H1 (cell line): ENCODE data around the gene TBC1D22A. TPM values are rescaled to one million over a fixed set of nuclear protein-coding genes. Genes with fewer than 3 reads are reported as not detected.

ENCODE experiments used
- CTCF ChIA-PET: fragments of 300-600 bp; sonication (Branson Sonifier 250); formaldehyde crosslinking; loops from one replicate; lab custom pipeline; 2021; ENCODE audit not compliant: partially characterized antibody; lab: Charles Lee
- POLR2A ChIA-PET: fragments of 300-600 bp; sonication (Branson Sonifier 250); formaldehyde crosslinking; loops from one replicate; lab custom pipeline; 2021; ENCODE audit warnings: inconsistent platforms; ENCODE audit not compliant: partially characterized antibody; lab: Charles Lee
- DNase-seq, 2 experiments: peaks; one replicate each; pipeline versions ENCODE4 v3.0.0 to v3.0.0-alpha.2; 2010 to 2022; ENCODE audit warnings: low spot score in 2 of 2, low read depth in 1 of 2, mixed read lengths in 1 of 2
- FAIRE-seq: peaks from 2 replicates; lab custom pipeline; 2011; peaks lifted over from hg19 to GRCh38; lab: Jason Lieb, UNC
- H2AFZ ChIP-seq: 2 replicates; pipeline ENCODE4 v1.8.1; 2012; ENCODE audit warnings: low read length, inconsistent platforms
- H2AK5ac ChIP-seq: 2 replicates; pipeline ENCODE4 v1.6.1; 2013; ENCODE audit warnings: low read depth, low read length
- H2BK120ac ChIP-seq: replicated peaks from 2 replicates; pipeline ENCODE3; 2013; ENCODE audit warnings: low read depth, low read length, inconsistent platforms
- H2BK12ac ChIP-seq: 2 replicates; pipeline ENCODE4 v1.6.1; 2013; ENCODE audit warnings: low read depth, low read length
- H2BK15ac ChIP-seq: 2 replicates; pipeline ENCODE4 v1.6.1; 2013; ENCODE audit warnings: low read length
- H2BK20ac ChIP-seq: 2 replicates; pipeline ENCODE4 v1.6.1; 2013; ENCODE audit warnings: low read length
- H2BK5ac ChIP-seq: 2 replicates; pipeline ENCODE4 v1.6.1; 2013; ENCODE audit warnings: low read depth, low read length
- H3K14ac ChIP-seq: 2 replicates; pipeline ENCODE4 v1.6.1; 2013; ENCODE audit warnings: inconsistent platforms; ENCODE audit not compliant: insufficient read length
- H3K18ac ChIP-seq: 2 replicates; pipeline ENCODE4 v1.6.1; 2013; ENCODE audit warnings: low read length; ENCODE audit errors: extremely low read depth
- H3K23ac ChIP-seq: 2 replicates; pipeline ENCODE4 v1.6.1; 2013; ENCODE audit warnings: inconsistent platforms; ENCODE audit not compliant: insufficient read length
- H3K23me2 ChIP-seq: 2 replicates; pipeline ENCODE4 v1.6.1; 2013; ENCODE audit warnings: low read depth, low read length
- H3K27ac ChIP-seq: 2 replicates; pipeline ENCODE4 v1.6.1; 2011; ENCODE audit warnings: low read depth, low read length, inconsistent platforms
- H3K27me3 ChIP-seq, 4 experiments: replicated peaks in 1 of 4; 1 replicate in 1 of 4; 2 replicates in 3 of 4; pipeline versions ENCODE4 v1.6.1 to v1.8.1; 2011 to 2013; ENCODE audit warnings: low read length in 3 of 4, mild to moderate bottlenecking in 3 of 4, inconsistent platforms in 2 of 4, mixed read lengths in 2 of 4, moderate library complexity in 1 of 4; ENCODE audit not compliant: control insufficient read depth in 3 of 4, insufficient read depth in 3 of 4; ENCODE audit errors: extremely low read depth in 1 of 4
- H3K36me3 ChIP-seq, 4 experiments: 2 replicates each; pipeline versions ENCODE4 v1.6.1 to v1.8.1; 2011 to 2013; ENCODE audit warnings: mild to moderate bottlenecking in 4 of 4, low read length in 3 of 4, moderate library complexity in 2 of 4, control low read depth in 1 of 4, inconsistent platforms in 1 of 4; ENCODE audit not compliant: insufficient read depth in 4 of 4, control insufficient read depth in 2 of 4
- H3K4ac ChIP-seq: replicated peaks from 2 replicates; pipeline ENCODE3; 2013; ENCODE audit warnings: low read length, low read depth, mixed read lengths, inconsistent platforms; ENCODE audit not compliant: insufficient read length
- H3K4me1 ChIP-seq, 4 experiments: replicated peaks in 1 of 4; 1 replicate in 1 of 4; 2 replicates in 3 of 4; pipeline versions ENCODE4 v1.6.1 to v1.8.1; 2011 to 2013; ENCODE audit warnings: low read length in 3 of 4, inconsistent platforms in 2 of 4, mixed read lengths in 1 of 4; ENCODE audit not compliant: insufficient read depth in 4 of 4, control insufficient read depth in 3 of 4
- H3K4me2 ChIP-seq, 2 experiments: 2 replicates each; pipeline versions ENCODE4 v1.6.1 to v1.8.1; 2011 to 2013; ENCODE audit warnings: low read depth in 2 of 2, low read length in 2 of 2, control low read depth in 1 of 2, inconsistent platforms in 1 of 2, mild to moderate bottlenecking in 1 of 2; ENCODE audit not compliant: insufficient read depth in 1 of 2
- H3K4me3 ChIP-seq, 4 experiments: fragments of 200-600, 300-600 bp in 1 of 4; sonication (generic), shearing (Covaris generic), sonication (Bioruptor Twin) in 1 of 4; 2 replicates each; pipeline versions ENCODE4 v1.5.1 to v1.8.1; 2011 to 2016; ENCODE audit warnings: low read length in 4 of 4, low read depth in 3 of 4, control low read depth in 2 of 4, inconsistent platforms in 2 of 4, mild to moderate bottlenecking in 2 of 4, mixed read lengths in 1 of 4, moderate library complexity in 1 of 4; ENCODE audit not compliant: insufficient read depth in 2 of 4; ENCODE audit errors: extremely low read depth in 1 of 4
- H3K56ac ChIP-seq: replicated peaks from 2 replicates; pipeline ENCODE3; 2013; ENCODE audit warnings: low read depth, mild to moderate bottlenecking, mixed read lengths, low read length, inconsistent platforms; ENCODE audit not compliant: insufficient read length
- H3K79me1 ChIP-seq: 2 replicates; pipeline ENCODE4 v1.6.1; 2013; ENCODE audit warnings: low read depth, low read length, control low read depth
- H3K79me2 ChIP-seq, 2 experiments: 2 replicates each; pipeline versions ENCODE4 v1.6.1 to v1.8.1; 2012 to 2013; ENCODE audit warnings: low read length in 2 of 2, mild to moderate bottlenecking in 2 of 2, inconsistent platforms in 1 of 2; ENCODE audit not compliant: insufficient read depth in 2 of 2, control insufficient read depth in 1 of 2
- H3K9ac ChIP-seq, 4 experiments: replicated peaks in 1 of 4; 1 replicate in 1 of 4; 2 replicates in 3 of 4; pipeline versions ENCODE4 v1.6.1 to v1.8.1; 2011 to 2013; ENCODE audit warnings: low read depth in 3 of 4, low read length in 3 of 4, control low read depth in 2 of 4, mild to moderate bottlenecking in 2 of 4, moderate library complexity in 2 of 4, inconsistent platforms in 1 of 4; ENCODE audit errors: extremely low read depth in 1 of 4
- H3K9me3 ChIP-seq, 2 experiments: 2 replicates each; pipeline versions ENCODE4 v1.6.1 to v1.8.1; 2012 to 2013; ENCODE audit warnings: mild to moderate bottlenecking in 2 of 2, moderate library complexity in 2 of 2, control low read depth in 1 of 2, inconsistent platforms in 1 of 2, low read depth in 1 of 2, low read length in 1 of 2, mixed read lengths in 1 of 2; ENCODE audit not compliant: insufficient read depth in 2 of 2
- H4K20me1 ChIP-seq, 2 experiments: replicated peaks in 1 of 2; 2 replicates each; pipeline versions ENCODE3 to v1.8.1; 2011 to 2013; ENCODE audit warnings: inconsistent platforms in 2 of 2, low read length in 2 of 2, mild to moderate bottlenecking in 1 of 2; ENCODE audit not compliant: insufficient read depth in 2 of 2, control insufficient read depth in 1 of 2
- H4K5ac ChIP-seq: 2 replicates; pipeline ENCODE4 v1.6.1; 2013; ENCODE audit warnings: low read length, low read depth, mixed read lengths, inconsistent platforms; ENCODE audit not compliant: insufficient read length
- H4K8ac ChIP-seq: 2 replicates; pipeline ENCODE4 v1.8.0; 2013; ENCODE audit warnings: mild to moderate bottlenecking, moderate library complexity, low read length, inconsistent platforms; ENCODE audit not compliant: insufficient read depth; ENCODE audit errors: extremely low read depth
- H4K91ac ChIP-seq: replicated peaks from 2 replicates; pipeline ENCODE3; 2013; ENCODE audit warnings: low read length, mixed read lengths, inconsistent platforms; ENCODE audit not compliant: insufficient read length
- BCL11A ChIP-seq, 2 experiments: IDR thresholded peaks; one replicate each; pipeline ENCODE4 v1.6.1; 2011; ENCODE audit warnings: low read depth in 2 of 2, low read length in 2 of 2, mild to moderate bottlenecking in 2 of 2
- CHD1 ChIP-seq: IDR thresholded peaks from 2 replicates; pipeline ENCODE4 v1.6.1; 2012; ENCODE audit warnings: low read depth, low read length, improper control_type of control experiment
- CREB1 ChIP-seq: IDR thresholded peaks from 2 replicates; pipeline ENCODE4 v1.6.1; 2012; ENCODE audit warnings: inconsistent platforms
- EZH2 ChIP-seq: fragments of 200-600 bp; sonication (generic); IDR thresholded peaks from 2 replicates; pipeline ENCODE4 v1.7.1; 2012; ENCODE audit warnings: low read depth, mild to moderate bottlenecking, moderate library complexity, low read length, inconsistent platforms; ENCODE audit not compliant: severe bottlenecking
- KDM4A ChIP-seq: IDR thresholded peaks from one replicate; pipeline ENCODE4 v1.7.1; 2012; ENCODE audit warnings: low read depth, mild to moderate bottlenecking, moderate library complexity, low read length, inconsistent platforms; ENCODE audit not compliant: severe bottlenecking
- KDM5A ChIP-seq: fragments of 200-600 bp; IDR thresholded peaks from 2 replicates; pipeline ENCODE4 v1.7.1; 2012; ENCODE audit warnings: mild to moderate bottlenecking, low read length, inconsistent platforms, mixed read lengths
- MAFK ChIP-seq: IDR thresholded peaks from 2 replicates; pipeline ENCODE4 v1.6.1; 2012; ENCODE audit warnings: low read depth, mild to moderate bottlenecking, improper control_type of control experiment, low read length
- POU5F1 ChIP-seq: IDR thresholded peaks from 2 replicates; pipeline ENCODE4 v1.6.1; 2011; ENCODE audit warnings: low read depth, mild to moderate bottlenecking, low read length, moderate library complexity
- RNF2 ChIP-seq: fragments of 200-900, 300-1000 bp; sonication (generic); IDR thresholded peaks from 2 replicates; pipeline ENCODE4 v1.7.1; 2016; ENCODE audit warnings: borderline replicate concordance, low read depth, mild to moderate bottlenecking, antibody characterized with exemption, low read length; ENCODE audit not compliant: poor library complexity, severe bottlenecking; ENCODE audit errors: missing control alignments
- RXRA ChIP-seq: IDR thresholded peaks from 2 replicates; pipeline ENCODE4 v1.6.1; 2011; ENCODE audit warnings: low read depth, mild to moderate bottlenecking, low read length, moderate library complexity; ENCODE audit not compliant: insufficient read depth
- SIN3A ChIP-seq, 2 experiments: IDR thresholded peaks in 1 of 2; conservative IDR thresholded peaks in 1 of 2; 2 replicates each; pipeline ENCODE4 v1.6.1; 2011 to 2012; ENCODE audit warnings: low read length in 2 of 2, improper control_type of control experiment in 1 of 2, low read depth in 1 of 2, mild to moderate bottlenecking in 1 of 2
- SP4 ChIP-seq: IDR thresholded peaks from 2 replicates; pipeline ENCODE4 v1.6.1; 2012; ENCODE audit warnings: low read length, inconsistent platforms
- TAF1 ChIP-seq: IDR thresholded peaks from 2 replicates; pipeline ENCODE4 v1.6.1; 2011; ENCODE audit warnings: mild to moderate bottlenecking, low read depth, low read length
- WGBS, 2 experiments: shearing (Covaris generic) in 1 of 2; methylation state at CpG; one replicate each; pipeline versions ENCODE4 v1.1.6 to v1.1.7; 2013 to 2015; ENCODE audit warnings: low lambda C conversion rate in 2 of 2, mixed read lengths in 2 of 2, inconsistent platforms in 1 of 2, low coverage in 1 of 2, missing lambda C conversion rate in 1 of 2; ENCODE audit not compliant: insufficient replicate concordance in 2 of 2, insufficient coverage in 1 of 2, insufficient read length in 1 of 2; ENCODE audit errors: extremely low coverage in 1 of 2, missing lambda C conversion rate in 1 of 2; 5-methylcytosine and 5-hydroxymethylcytosine counted together
- polyA plus RNA-seq, 7 experiments: library from polyadenylated mRNA; depleted of rRNA in 3 of 7; stranded (reverse) in 5 of 7; unstranded in 2 of 7; fragments of >200 nt in 5 of 7; fragments of 200-250 nt in 2 of 7; gene quantifications; 1 replicate in 5 of 7; 2 replicates in 1 of 7; 4 replicates in 1 of 7; pipeline versions ENCODE4 v1.2.1 to v1.2.3, GENCODE V29; 2011 to 2013; ENCODE audit warnings: missing spikeins in 2 of 7, mixed read lengths in 2 of 7
- total RNA-seq: library from RNA; stranded (reverse); fragmentation: NEBNext Ultra II Directional; extraction: Animal tissue kit (Norgen Biotek cat#: 25700); gene quantifications from 2 replicates; pipeline ENCODE4 v1.2.1, GENCODE V29; 2021
- TF ChIP-seq, protein P1 (sequence below): IDR thresholded peaks from 2 replicates; pipeline ENCODE4 v1.6.1; 2012; ENCODE audit warnings: inconsistent platforms

TBC1D22A gene
- total and polyA plus RNA-seq, 2 of the 8 experiments (the other 6 are each of a cell fraction or from before 2014, with no cell fraction given): 11.9 to 18.4 TPM

DNA sequence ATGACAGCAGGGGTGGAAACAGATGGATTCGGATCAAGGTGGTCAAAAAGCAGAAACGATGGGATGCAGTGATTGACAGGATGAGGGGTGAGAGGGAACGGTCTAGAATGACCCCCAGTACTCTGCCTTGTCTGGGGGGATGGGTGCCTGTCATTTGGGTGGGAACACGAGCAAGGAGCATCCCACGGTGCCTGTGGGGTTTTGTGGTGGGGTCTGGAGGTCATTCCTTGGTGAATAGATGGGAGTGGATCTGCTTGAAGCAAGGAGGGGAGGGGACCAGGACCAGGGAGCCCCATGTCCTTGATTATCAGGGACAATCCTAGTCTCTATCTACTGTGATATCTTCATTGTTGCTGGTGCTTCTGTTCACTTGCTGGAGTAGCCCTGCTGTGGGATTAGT, 16.3 kb upstream of the TBC1D22A start:
- H3K4me3 ChIP-seq: no peak overlapping the region
- TF ChIP-seq EZH2 (no peak), SIN3A (conservative IDR thresholded peaks at IDR 0.05 in 1 of 2, IDR thresholded peaks at IDR 0.05 in 1 of 2; ENCODE audit: low read depth in 1 of 2, low read length in 2 of 2) (no peak), BCL11A (IDR thresholded peaks at IDR 0.05; ENCODE audit: low read depth in 2 of 2, low read length in 2 of 2) (no peak), KDM4A (no peak), RNF2 (no peak), CREB1 (no peak), SP4 (no peak), MAFK (no peak), RXRA (no peak), TAF1 (no peak), POU5F1 (no peak), KDM5A (no peak), CHD1 (no peak)
- TF ChIP-seq, protein P1, sequence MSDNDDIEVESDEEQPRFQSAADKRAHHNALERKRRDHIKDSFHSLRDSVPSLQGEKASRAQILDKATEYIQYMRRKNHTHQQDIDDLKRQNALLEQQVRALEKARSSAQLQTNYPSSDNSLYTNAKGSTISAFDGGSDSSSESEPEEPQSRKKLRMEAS: no peak
- TF ChIP-seq, all 59 proteins: peak for 0

More for the DNA sequence above, 16.3 kb upstream of the TBC1D22A start:
- Histone ChIP-seq H2BK20ac (no peak overlapping the region), H3K23ac (no peak overlapping the region), H2BK15ac (no peak overlapping the region), H3K79me2 (no peaks in the 10 kb centered on the region), H3K4me1 (no peaks in the 10 kb centered on the region), H3K56ac (no peak overlapping the region), H3K23me2 (no peaks in the 10 kb centered on the region), H3K36me3 (no peaks in the 10 kb centered on the region), H4K91ac (no peak overlapping the region), H4K20me1 (no peaks in the 10 kb centered on the region), H3K4ac (no peak overlapping the region), H2BK120ac (no peak overlapping the region), H3K27me3 (peaks cover 0 to 4% (median 2%) of the 10 kb centered on the region in 4 experiments; a peak in 5 of 7 replicates), H3K18ac (no peak overlapping the region), H3K79me1 (no peaks in the 10 kb centered on the region), H2AK5ac (no peak overlapping the region), H2AFZ (no peak overlapping the region), H3K4me2 (no peak overlapping the region), H2BK5ac (no peak overlapping the region), H4K8ac (no peak overlapping the region), H3K9me3 (no peaks in the 10 kb centered on the region), H3K27ac (no peak overlapping the region), H4K5ac (no peak overlapping the region), H2BK12ac (no peak overlapping the region), H3K14ac (no peak overlapping the region), H3K9ac (no peak overlapping the region)
- FAIRE-seq (no peak), DNase-seq (no peak)
- CTCF ChIA-PET: interaction anchor here (1.5 kb wide), 2 partner anchors 11 to 57 kb away, joined by 3 read pairs; no protein-coding TSS in a partner anchor
- POLR2A ChIA-PET: interaction anchor here (0.8 kb wide), 1 partner anchor 16 kb away, joined by 3 read pairs; the partner anchor contains the start of gene TBC1D22A
- WGBS, 2 experiments: 83% methylated on average over 5 of the region's 5 CpGs; no CpG with 5 or more reads in 1 of the 2 experiments
